ENCODE data around the gene RAD1.

The RAD1 gene

DNA sequence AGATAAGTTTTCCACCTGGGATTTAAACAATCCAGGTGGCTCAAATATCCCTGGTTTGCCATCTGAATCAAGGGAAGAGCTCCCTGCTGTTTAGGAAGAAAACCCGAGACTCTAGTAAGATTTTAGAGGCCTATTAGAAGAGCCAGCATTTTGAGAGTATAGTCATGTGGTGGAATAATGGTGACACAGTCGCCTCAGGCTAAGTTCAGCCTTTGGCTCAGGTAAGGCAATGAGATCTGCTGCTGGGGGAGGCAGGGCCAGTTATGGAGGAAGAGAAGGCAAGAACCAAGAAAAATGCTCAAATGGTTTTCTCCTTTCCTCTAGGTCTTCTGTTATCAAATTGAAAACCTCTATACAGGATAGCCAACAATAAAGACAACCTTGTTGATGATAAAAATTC, 16.2 kb downstream of the RAD1 start:
- H3K4me3 ChIP-seq (ENCODE audit: low read depth, low read length), result no peak overlapping the region
- ChIA-PET POLR2A (no interaction called here), CTCF (interaction anchor here (0.6 to 8.9 kb wide), 51 partner anchors 9 to 1073 kb away, joined by 3 to 156 read pairs (median 4); no protein-coding TSS in a partner anchor)
- no peak overlapping the region for H3K27ac ChIP-seq (ENCODE audit: extremely low read depth, low read depth, low read length)
- no peak for TF ChIP-seq ZNF266 (tag by site-specific recombination; IDR thresholded peaks at IDR 0.05; ENCODE audit: low read depth)
- no peak for TF ChIP-seq ZNF157 (tag by site-specific recombination; IDR thresholded peaks at IDR 0.05)
- no peak for TF ChIP-seq BCL11B (tag by site-specific recombination; IDR thresholded peaks at IDR 0.05; ENCODE audit: low read depth)
- TF ChIP-seq YY2 (tag by site-specific recombination; IDR thresholded peaks at IDR 0.05), result no peak
- TF ChIP-seq, protein P1, sequence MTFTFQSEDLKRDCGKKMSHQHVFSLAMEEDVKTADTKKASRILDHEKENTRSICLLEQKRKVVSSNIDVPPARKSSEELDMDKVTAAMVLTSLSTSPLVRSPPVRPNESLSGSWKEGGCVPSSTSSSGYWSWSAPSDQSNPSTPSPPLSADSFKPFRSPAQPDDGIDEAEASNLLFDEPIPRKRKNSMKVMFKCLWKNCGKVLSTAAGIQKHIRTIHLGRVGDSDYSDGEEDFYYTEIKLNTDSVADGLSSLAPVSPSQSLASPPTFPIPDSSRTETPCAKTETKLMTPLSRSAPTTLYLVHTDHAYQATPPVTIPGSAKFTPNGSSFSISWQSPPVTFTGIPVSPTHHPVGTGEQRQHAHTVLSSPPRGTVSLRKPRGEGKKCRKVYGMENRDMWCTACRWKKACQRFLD (tag by site-specific recombination; IDR thresholded peaks at IDR 0.05), result no peak
- no peak for TF ChIP-seq ZFHX2 (tag by site-specific recombination; conservative IDR thresholded peaks at IDR 0.05)
- H3K36me3 ChIP-seq (ENCODE audit: control insufficient read depth in 2 of 2, insufficient read depth in 1 of 2, low read length in 2 of 2), result peaks cover 4% of the 10 kb centered on the region in 2 experiments; a peak in 2 of 3 replicates
- no peaks in the 10 kb centered on the region for H3K4me1 ChIP-seq (ENCODE audit: control insufficient read depth, insufficient read depth, low read length)
- no peaks in the 10 kb centered on the region for H3K9me3 ChIP-seq (ENCODE audit: control insufficient read depth, insufficient read depth, low read depth, low read length)

DNA sequence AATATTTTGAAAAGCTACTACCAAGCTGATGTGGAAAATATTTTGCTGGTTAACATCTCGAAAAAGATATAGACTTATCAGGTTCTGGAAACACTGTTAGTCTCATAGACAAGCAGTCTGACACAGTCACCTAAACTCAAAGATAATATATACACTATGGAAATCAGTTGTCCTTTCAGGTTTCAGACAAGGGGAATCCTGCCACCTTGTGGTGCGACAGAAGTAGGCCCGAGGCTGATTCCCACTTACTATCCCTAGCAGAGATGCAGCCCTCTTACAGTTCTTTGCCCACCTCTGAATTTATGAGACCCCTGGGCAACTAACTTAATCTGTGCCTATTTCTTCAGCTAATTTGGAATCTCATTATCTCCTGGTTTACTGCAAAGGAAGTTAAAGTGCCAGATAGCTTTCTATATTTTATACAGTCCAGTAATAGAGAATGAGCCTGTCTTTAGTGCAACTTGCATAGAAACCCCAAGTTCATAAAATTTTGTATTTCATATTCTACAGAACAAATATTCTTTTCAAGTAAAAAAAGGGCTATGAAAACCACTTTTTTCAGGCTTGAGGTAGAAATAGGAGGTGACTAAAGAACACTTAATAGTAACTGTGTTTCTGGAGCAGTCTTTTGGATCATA, 16.9 kb downstream of the RAD1 start:
- TF ChIP-seq ZEB2 (tag by site-specific recombination; IDR thresholded peaks at IDR 0.05), result 0 out of 2 replicates have a peak, but pooled peaks have one; percentile 36
- TF ChIP-seq, protein P2, sequence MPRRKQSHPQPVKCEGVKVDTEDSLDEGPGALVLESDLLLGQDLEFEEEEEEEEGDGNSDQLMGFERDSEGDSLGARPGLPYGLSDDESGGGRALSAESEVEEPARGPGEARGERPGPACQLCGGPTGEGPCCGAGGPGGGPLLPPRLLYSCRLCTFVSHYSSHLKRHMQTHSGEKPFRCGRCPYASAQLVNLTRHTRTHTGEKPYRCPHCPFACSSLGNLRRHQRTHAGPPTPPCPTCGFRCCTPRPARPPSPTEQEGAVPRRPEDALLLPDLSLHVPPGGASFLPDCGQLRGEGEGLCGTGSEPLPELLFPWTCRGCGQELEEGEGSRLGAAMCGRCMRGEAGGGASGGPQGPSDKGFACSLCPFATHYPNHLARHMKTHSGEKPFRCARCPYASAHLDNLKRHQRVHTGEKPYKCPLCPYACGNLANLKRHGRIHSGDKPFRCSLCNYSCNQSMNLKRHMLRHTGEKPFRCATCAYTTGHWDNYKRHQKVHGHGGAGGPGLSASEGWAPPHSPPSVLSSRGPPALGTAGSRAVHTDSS (tag by site-specific recombination; IDR thresholded peaks at IDR 0.05), result peak; percentile 5; the same call in 1 of the 2 replicates
- TF ChIP-seq ZNF2 (tag by site-specific recombination; IDR thresholded peaks at IDR 0.05), result 0 out of 2 replicates have a peak, but pooled peaks have one; percentile 19
- TF ChIP-seq ZNF335 (tag by site-specific recombination; conservative IDR thresholded peaks at IDR 0.05), result 0 out of 2 replicates have a peak, but pooled peaks have one; percentile 15
- TF ChIP-seq ZNF664 (tag by site-specific recombination; IDR thresholded peaks at IDR 0.05), result 0 out of 2 replicates have a peak, but pooled peaks have one; percentile 3
- TF ChIP-seq ZNF138 (tag by site-specific recombination; IDR thresholded peaks at IDR 0.05; ENCODE audit: borderline replicate concordance), result no peak
- no peak for TF ChIP-seq KLF1 (tag by site-specific recombination; IDR thresholded peaks at IDR 0.05)
- TF ChIP-seq, protein P3, sequence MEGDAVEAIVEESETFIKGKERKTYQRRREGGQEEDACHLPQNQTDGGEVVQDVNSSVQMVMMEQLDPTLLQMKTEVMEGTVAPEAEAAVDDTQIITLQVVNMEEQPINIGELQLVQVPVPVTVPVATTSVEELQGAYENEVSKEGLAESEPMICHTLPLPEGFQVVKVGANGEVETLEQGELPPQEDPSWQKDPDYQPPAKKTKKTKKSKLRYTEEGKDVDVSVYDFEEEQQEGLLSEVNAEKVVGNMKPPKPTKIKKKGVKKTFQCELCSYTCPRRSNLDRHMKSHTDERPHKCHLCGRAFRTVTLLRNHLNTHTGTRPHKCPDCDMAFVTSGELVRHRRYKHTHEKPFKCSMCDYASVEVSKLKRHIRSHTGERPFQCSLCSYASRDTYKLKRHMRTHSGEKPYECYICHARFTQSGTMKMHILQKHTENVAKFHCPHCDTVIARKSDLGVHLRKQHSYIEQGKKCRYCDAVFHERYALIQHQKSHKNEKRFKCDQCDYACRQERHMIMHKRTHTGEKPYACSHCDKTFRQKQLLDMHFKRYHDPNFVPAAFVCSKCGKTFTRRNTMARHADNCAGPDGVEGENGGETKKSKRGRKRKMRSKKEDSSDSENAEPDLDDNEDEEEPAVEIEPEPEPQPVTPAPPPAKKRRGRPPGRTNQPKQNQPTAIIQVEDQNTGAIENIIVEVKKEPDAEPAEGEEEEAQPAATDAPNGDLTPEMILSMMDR (tag by site-specific recombination; IDR thresholded peaks at IDR 0.05), result peak; percentile 78
- TF ChIP-seq ZNF660 (tag by site-specific recombination; IDR thresholded peaks at IDR 0.05), result peak; percentile 94
- no peak for TF ChIP-seq ZNF394 (tag by site-specific recombination; IDR thresholded peaks at IDR 0.05; ENCODE audit: borderline replicate concordance)
- TF ChIP-seq ZNF654 (tag by site-specific recombination; IDR thresholded peaks at IDR 0.05; ENCODE audit: low read depth), result peak; percentile 97
- TF ChIP-seq ZSCAN30 (tag by site-specific recombination; IDR thresholded peaks at IDR 0.05), result 0 out of 2 replicates have a peak, but pooled peaks have one; percentile 28
- Histone ChIP-seq H3K9me3 (ENCODE audit: control insufficient read depth, insufficient read depth, low read depth, low read length) (no peaks in the 10 kb centered on the region), H3K4me3 (ENCODE audit: low read depth, low read length) (no peak overlapping the region), H3K27ac (ENCODE audit: extremely low read depth, low read depth, low read length) (no peak overlapping the region), H3K4me1 (ENCODE audit: control insufficient read depth, insufficient read depth, low read length) (no peaks in the 10 kb centered on the region), H3K36me3 (ENCODE audit: control insufficient read depth in 2 of 2, insufficient read depth in 1 of 2, low read length in 2 of 2) (peaks cover 0 to 4% of the 10 kb centered on the region in 2 experiments; a peak in 2 of 3 replicates)
- CTCF ChIA-PET, result interaction anchor here (0.6 to 8.9 kb wide), 81 partner anchors 8 to 1400 kb away, joined by 3 to 156 read pairs (median 4); no protein-coding TSS in a partner anchor
- POLR2A ChIA-PET, result interaction anchor here (0.6 kb wide), 1 partner anchor 413 kb away, joined by 3 read pairs; no protein-coding TSS in a partner anchor
